Endothelial cell of umbilical vein (primary cell): ENCODE results near the gene DCDC1. TPM values are rescaled to one million over a fixed set of nuclear protein-coding genes. Genes with fewer than 3 reads are reported as not detected.

Experiments
- BruUV-seq: library from RNA; stranded (reverse); fragments of 400-500 nt; replicated peaks from 2 replicates; lab custom pipeline; 2021; lab: Mats Ljungman, UMichigan
- CTCF ChIA-PET: fragments of 300-600, 350-600 bp; sonication (Branson Sonifier 250); formaldehyde crosslinking; loops from one replicate; lab custom pipeline; 2021; ENCODE audit warnings: antibody characterized with exemption, inconsistent platforms; lab: Charles Lee
- POLR2A ChIA-PET: fragments of 300-600, 350-600 bp; sonication (Branson Sonifier 250); formaldehyde crosslinking; loops from one replicate; lab custom pipeline; 2021; ENCODE audit warnings: antibody characterized with exemption, inconsistent platforms; lab: Charles Lee
- DNase-seq: peaks from one replicate; pipeline ENCODE4 v3.0.0-alpha.2; 2011; ENCODE audit warnings: low read depth, low spot score
- FAIRE-seq: peaks from 2 replicates; lab custom pipeline; 2011; peaks lifted over from hg19 to GRCh38; lab: Jason Lieb, UNC
- H2AFZ ChIP-seq: 2 replicates; pipeline ENCODE4 v1.6.0; 2012; ENCODE audit warnings: low read depth, low read length, control low read depth, inconsistent platforms
- H3K27ac ChIP-seq: 2 replicates; pipeline ENCODE4 v1.5.1; 2011; ENCODE audit warnings: low read depth, mild to moderate bottlenecking, control low read depth, low read length, moderate library complexity; ENCODE audit not compliant: insufficient read depth
- H3K27me3 ChIP-seq, 2 experiments: 2 replicates each; pipeline versions ENCODE4 v1.6.0 to v1.6.1; 2011; ENCODE audit warnings: low read length in 2 of 2, mixed read lengths in 1 of 2; ENCODE audit not compliant: control insufficient read depth in 2 of 2, insufficient read depth in 2 of 2
- H3K36me3 ChIP-seq, 2 experiments: 2 replicates in 1 of 2; 3 replicates in 1 of 2; pipeline ENCODE4 v1.5.1; 2011; ENCODE audit warnings: low read length in 2 of 2, mild to moderate bottlenecking in 1 of 2, moderate library complexity in 1 of 2; ENCODE audit not compliant: control insufficient read depth in 2 of 2, insufficient read depth in 2 of 2; ENCODE audit errors: extremely low read depth in 1 of 2
- H3K4me1 ChIP-seq: 3 replicates; pipeline ENCODE4 v1.5.1; 2011; ENCODE audit warnings: mild to moderate bottlenecking, low read length; ENCODE audit not compliant: control insufficient read depth, insufficient read depth; ENCODE audit errors: extremely low read depth
- H3K4me2 ChIP-seq: 2 replicates; pipeline ENCODE4 v1.6.1; 2011; ENCODE audit warnings: low read length, control low read depth, mixed read lengths; ENCODE audit not compliant: insufficient read depth
- H3K4me3 ChIP-seq, 3 experiments: fragments of 200-600 bp in 1 of 3; sonication (generic), shearing (Covaris generic) in 1 of 3; replicated peaks in 1 of 3; 2 replicates each; pipeline ENCODE4 v1.5.1; 2011 to 2016; ENCODE audit warnings: control low read depth in 3 of 3, low read length in 3 of 3, mild to moderate bottlenecking in 2 of 3, inconsistent platforms in 1 of 3, low read depth in 1 of 3, moderate library complexity in 1 of 3; ENCODE audit not compliant: insufficient read depth in 1 of 3
- H3K79me2 ChIP-seq: 2 replicates; pipeline ENCODE4 v1.6.0; 2012; ENCODE audit warnings: low read length, inconsistent platforms; ENCODE audit not compliant: control insufficient read depth, insufficient read depth
- H3K9ac ChIP-seq: replicated peaks from 2 replicates; pipeline ENCODE3; 2011; ENCODE audit warnings: low read length, control low read depth; ENCODE audit not compliant: insufficient read depth; ENCODE audit errors: extremely low read depth
- H3K9me1 ChIP-seq: replicated peaks from 3 replicates; pipeline ENCODE4 v1.6.0; 2011; ENCODE audit warnings: mild to moderate bottlenecking, low read length; ENCODE audit not compliant: control insufficient read depth, insufficient read depth; ENCODE audit errors: extremely low read depth
- H3K9me3 ChIP-seq: replicated peaks from 2 replicates; pipeline ENCODE4 v1.5.1; 2012; ENCODE audit warnings: low read length, inconsistent platforms; ENCODE audit not compliant: control insufficient read depth, insufficient read depth
- H4K20me1 ChIP-seq: replicated peaks from 2 replicates; pipeline ENCODE3; 2011; ENCODE audit warnings: mild to moderate bottlenecking, low read length; ENCODE audit not compliant: control insufficient read depth, insufficient read depth; ENCODE audit errors: extremely low read depth
- EZH2 ChIP-seq: IDR thresholded peaks from 2 replicates; pipeline ENCODE4 v1.6.1; 2012; ENCODE audit warnings: borderline replicate concordance, low read depth, mild to moderate bottlenecking, moderate library complexity, low read length, inconsistent platforms; ENCODE audit not compliant: severe bottlenecking
- FOS ChIP-seq: IDR thresholded peaks from 2 replicates; pipeline ENCODE4 v1.6.1; 2011; ENCODE audit warnings: mild to moderate bottlenecking, low read length, moderate library complexity, borderline replicate concordance; ENCODE audit not compliant: insufficient read depth
- GATA2 ChIP-seq: IDR thresholded peaks from 2 replicates; pipeline ENCODE4 v1.7.0; 2011; ENCODE audit warnings: low read depth, mild to moderate bottlenecking, moderate library complexity, mixed read lengths, low read length; ENCODE audit not compliant: insufficient read length, insufficient read depth
- JUN ChIP-seq: IDR thresholded peaks from 2 replicates; pipeline ENCODE4 v1.6.1; 2011; ENCODE audit warnings: borderline replicate concordance, low read depth; ENCODE audit not compliant: insufficient read length, insufficient read depth
- MYC ChIP-seq: IDR thresholded peaks from one replicate; pipeline ENCODE4 v1.6.1; 2011; ENCODE audit warnings: mild to moderate bottlenecking, low read depth, low read length
- POLR2A ChIP-seq: IDR thresholded peaks from 2 replicates; pipeline ENCODE4 v1.6.1; 2012; ENCODE audit warnings: low read depth, mild to moderate bottlenecking, control low read depth, low read length
- POLR2AphosphoS5 ChIP-seq: IDR thresholded peaks from 2 replicates; pipeline ENCODE4 v1.6.1; 2012; ENCODE audit warnings: low read depth, mild to moderate bottlenecking, control low read depth, low read length, moderate library complexity; ENCODE audit not compliant: insufficient read depth
- dilution Hi-C: fragments of 300-500 bp; cut with MboI; formaldehyde crosslinking; loops from one replicate; pipeline ENCODE4 v1.15.0; 2019; ENCODE audit warnings: low sequenced_read_pairs; ENCODE audit not compliant: extremely low pct_ligation_motif_present
- intact Hi-C: fragments of 100-400 bp; cut with micrococcal nuclease; formaldehyde crosslinking; loops from one replicate; pipeline ENCODE4 v1.10.0; 2022
- polyA plus RNA-seq, 4 experiments: library from polyadenylated mRNA; depleted of rRNA in 3 of 4; stranded (reverse) in 3 of 4; unstranded in 1 of 4; fragments of >200 nt; gene quantifications; 2 replicates each; pipeline versions ENCODE4 v1.2.1 to v1.2.3, GENCODE V29; 2011 to 2012; ENCODE audit warnings: missing spikeins in 1 of 4
- total RNA-seq: library from RNA; stranded (reverse); gene quantifications from 2 replicates; pipeline ENCODE4 v1.2.3, GENCODE V29; 2021
- TF ChIP-seq, protein P1 (sequence below), 2 donors: IDR thresholded peaks; 1 replicate in 1 of 2; 2 replicates in 1 of 2; pipeline ENCODE4 v1.5.1; 2011; ENCODE audit warnings: low read length in 2 of 2, mild to moderate bottlenecking in 2 of 2, moderate library complexity in 2 of 2, control low read depth in 1 of 2, inconsistent platforms in 1 of 2, low read depth in 1 of 2; ENCODE audit not compliant: insufficient read depth in 1 of 2; ENCODE audit errors: extremely low read depth in 1 of 2
- TF ChIP-seq, protein P2 (sequence below): IDR thresholded peaks from 2 replicates; pipeline ENCODE4 v1.6.1; 2011; ENCODE audit not compliant: insufficient read depth, insufficient read length

Gene DCDC1
- total and polyA plus RNA-seq, 2 donors (not counting 3 experiments of a cell fraction or from before 2014, with no cell fraction given) = 0.04 TPM; not detected in 1

DNA sequence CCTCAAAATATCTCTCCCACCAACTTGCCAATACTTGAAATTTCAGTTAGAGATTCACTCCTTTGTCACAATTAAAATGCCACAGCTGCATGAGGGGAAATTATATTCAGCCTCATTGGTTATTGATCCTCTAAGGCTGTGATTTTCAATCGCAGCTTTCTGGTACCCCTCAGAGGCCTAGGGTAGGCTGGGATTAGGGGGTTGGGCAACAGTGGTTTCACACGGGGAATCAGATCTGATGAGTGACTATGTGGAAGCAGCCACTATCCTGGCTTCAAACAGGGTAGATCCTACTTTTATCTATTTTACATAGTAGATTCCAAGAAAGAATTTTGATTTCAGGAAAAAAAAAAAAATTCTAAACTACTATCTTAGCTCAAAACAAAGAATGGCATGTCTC lies 252.5 kb downstream of the DCDC1 start:
- Histone ChIP-seq H3K36me3 (no peaks in the 10 kb centered on the region), H3K27me3 (no peaks in the 10 kb centered on the region), H3K9me1 (no peaks in the 10 kb centered on the region), H3K9ac (no peak overlapping the region), H3K9me3 (no peaks in the 10 kb centered on the region), H3K4me3 (no peak overlapping the region), H3K4me2 (no peak overlapping the region), H2AFZ (no peak overlapping the region), H3K4me1 (no peaks in the 10 kb centered on the region), H3K27ac (no peak overlapping the region), H3K79me2 (no peaks in the 10 kb centered on the region), H4K20me1 (no peaks in the 10 kb centered on the region)
- DNase-seq = no peak
- TF ChIP-seq, protein P1, sequence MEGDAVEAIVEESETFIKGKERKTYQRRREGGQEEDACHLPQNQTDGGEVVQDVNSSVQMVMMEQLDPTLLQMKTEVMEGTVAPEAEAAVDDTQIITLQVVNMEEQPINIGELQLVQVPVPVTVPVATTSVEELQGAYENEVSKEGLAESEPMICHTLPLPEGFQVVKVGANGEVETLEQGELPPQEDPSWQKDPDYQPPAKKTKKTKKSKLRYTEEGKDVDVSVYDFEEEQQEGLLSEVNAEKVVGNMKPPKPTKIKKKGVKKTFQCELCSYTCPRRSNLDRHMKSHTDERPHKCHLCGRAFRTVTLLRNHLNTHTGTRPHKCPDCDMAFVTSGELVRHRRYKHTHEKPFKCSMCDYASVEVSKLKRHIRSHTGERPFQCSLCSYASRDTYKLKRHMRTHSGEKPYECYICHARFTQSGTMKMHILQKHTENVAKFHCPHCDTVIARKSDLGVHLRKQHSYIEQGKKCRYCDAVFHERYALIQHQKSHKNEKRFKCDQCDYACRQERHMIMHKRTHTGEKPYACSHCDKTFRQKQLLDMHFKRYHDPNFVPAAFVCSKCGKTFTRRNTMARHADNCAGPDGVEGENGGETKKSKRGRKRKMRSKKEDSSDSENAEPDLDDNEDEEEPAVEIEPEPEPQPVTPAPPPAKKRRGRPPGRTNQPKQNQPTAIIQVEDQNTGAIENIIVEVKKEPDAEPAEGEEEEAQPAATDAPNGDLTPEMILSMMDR (IDR thresholded peaks at IDR 0.05; ENCODE audit: extremely low read depth in 1 of 2, insufficient read depth in 1 of 2, low read depth in 1 of 2, low read length in 2 of 2) = no peak
- TF ChIP-seq, protein P2, sequence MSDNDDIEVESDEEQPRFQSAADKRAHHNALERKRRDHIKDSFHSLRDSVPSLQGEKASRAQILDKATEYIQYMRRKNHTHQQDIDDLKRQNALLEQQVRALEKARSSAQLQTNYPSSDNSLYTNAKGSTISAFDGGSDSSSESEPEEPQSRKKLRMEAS = no peak
- TF ChIP-seq POLR2AphosphoS5 (no peak), JUN (no peak), GATA2 (no peak), MYC (no peak), POLR2A (no peak), FOS (no peak), EZH2 (no peak)
- BruUV-seq = no TSS peak
- intact Hi-C loops (no loop called here), dilution Hi-C loops (no loop called here)
- CTCF ChIA-PET = interaction anchor here (1.0 to 1.3 kb wide), 2 partner anchors 12 to 42 kb away, joined by 3 read pairs; no protein-coding TSS in a partner anchor
- no peak for FAIRE-seq
- POLR2A ChIA-PET = no interaction called here
